K562 (cell line): ENCODE data around the gene TARBP1. TPM values are rescaled to one million over a fixed set of nuclear protein-coding genes. Genes with fewer than 3 reads are reported as not detected.
A peak's percentile ranks its signal among the peaks of the same experiment; 100 is the strongest.

Source experiments
- ATF6 ChIP-seq: sonication (generic); formaldehyde crosslinking; IDR thresholded peaks from 2 replicates; pipeline ENCODE4 v1.4.0; 2020; ENCODE audit warnings: mild to moderate bottlenecking, missing genetic modification reagents
- BCL6 ChIP-seq: fragments of 250-450 bp; sonication (Bioruptor Pico); IDR thresholded peaks from 2 replicates; pipeline ENCODE4 v1.4.0; 2020
- CREBBP ChIP-seq: IDR thresholded peaks from one replicate; pipeline ENCODE4 v1.6.1; 2012; ENCODE audit warnings: low read depth, mild to moderate bottlenecking, control low read depth, inconsistent platforms, low read length
- CTCF ChIP-seq, 3 experiments: IDR thresholded peaks in 2 of 3; conservative IDR thresholded peaks in 1 of 3; 2 replicates each; pipeline ENCODE4 v1.5.1; 2011 to 2012; ENCODE audit warnings: low read length in 3 of 3, mild to moderate bottlenecking in 3 of 3, control low read depth in 2 of 3, improper control_type of control experiment in 1 of 3, inconsistent platforms in 1 of 3, low read depth in 1 of 3, mixed read lengths in 1 of 3, moderate library complexity in 1 of 3; ENCODE audit not compliant: insufficient read depth in 2 of 3
- ELF4 ChIP-seq: fragments of 450-650 bp; formaldehyde crosslinking; IDR thresholded peaks from 2 replicates; pipeline ENCODE4 v1.4.0; 2022; ENCODE audit warnings: missing genetic modification characterization
- NBN ChIP-seq: fragments of 450-650 bp; IDR thresholded peaks from 2 replicates; pipeline ENCODE4 v1.6.1; 2016; ENCODE audit warnings: low read depth, mild to moderate bottlenecking
- NCOA6 ChIP-seq: fragments of 450-650 bp; IDR thresholded peaks from 2 replicates; pipeline ENCODE4 v1.6.1; 2017; ENCODE audit warnings: mild to moderate bottlenecking
- PHF20 ChIP-seq: fragments of 450-650 bp; IDR thresholded peaks from 2 replicates; pipeline ENCODE4 v1.6.1; 2018; ENCODE audit not compliant: partially characterized antibody
- STAT5A ChIP-seq: IDR thresholded peaks from 2 replicates; pipeline ENCODE4 v1.6.1; 2012; ENCODE audit warnings: low read length, inconsistent platforms, borderline replicate concordance
- STAT5B ChIP-seq: fragments of 250-450 bp; sonication (Bioruptor Pico); IDR thresholded peaks from 2 replicates; pipeline ENCODE4 v1.8.0; 2021; ENCODE audit warnings: mild to moderate bottlenecking, inconsistent platforms
- TSC22D4 ChIP-seq: fragments of 450-650 bp; IDR thresholded peaks from 2 replicates; pipeline ENCODE4 v1.6.1; 2016; ENCODE audit warnings: missing genetic modification characterization, missing biosample characterization, control low read depth
- ZEB2 ChIP-seq: fragments of 450-650 bp; IDR thresholded peaks from 2 replicates; pipeline ENCODE4 v1.6.1; 2016
- ZMIZ1 ChIP-seq, 2 experiments: fragments of 150-350 bp in 1 of 2; IDR thresholded peaks; 2 replicates each; pipeline ENCODE4 v1.6.1; 2012 to 2016; ENCODE audit warnings: low read depth in 2 of 2, low read length in 2 of 2, mild to moderate bottlenecking in 1 of 2, moderate library complexity in 1 of 2
- ZNF644 ChIP-seq: fragments of 200-800 bp; sonication (Bioruptor generic); IDR thresholded peaks from 2 replicates; pipeline ENCODE4 v1.6.1; 2016; ENCODE audit warnings: low read depth, missing genetic modification characterization, missing compliant biosample characterization
- ZNF780A ChIP-seq: fragments of 250-450 bp; sonication (Bioruptor Pico); IDR thresholded peaks from 2 replicates; pipeline ENCODE4 v1.5.0; 2021; ENCODE audit warnings: mild to moderate bottlenecking
- polyA plus RNA-seq, 8 experiments: library from polyadenylated mRNA; depleted of rRNA in 4 of 8; stranded (reverse) in 5 of 8; unstranded in 3 of 8; fragments of >200 nt; fragmentation: Nextera tagmentation in 2 of 8; fragmentation: Illumina TruSeq in 1 of 8; extraction: Ambion mirVana in 2 of 8; extraction: Trizol in 1 of 8; gene quantifications; 2 replicates each; pipeline versions ENCODE4 v1.2.1 to v1.2.3, GENCODE V29; 2011 to 2014; ENCODE audit warnings: inconsistent platforms in 1 of 8, missing spikeins in 1 of 8
- total RNA-seq, 7 experiments: library from RNA; depleted of rRNA in 6 of 7; stranded (reverse); fragments of >200 nt in 6 of 7; fragmentation: Illumina TruSeq in 2 of 7; extraction: Trizol in 2 of 7; gene quantifications; 2 replicates each; pipeline versions ENCODE4 v1.2.1 to v1.2.3, GENCODE V29; 2011 to 2021; ENCODE audit warnings: low replicate concordance in 1 of 7

TARBP1 gene
- total and polyA plus RNA-seq, 9 of the 15 experiments (the other 6 are each of a cell fraction or from before 2014, with no cell fraction given), result 8.8 to 48.0 (median 22.9) TPM

GRCh38 chr1:234478481-234479309 is at the start of gene TARBP1 (continued):
- TF ChIP-seq ZMIZ1 (IDR thresholded peaks at IDR 0.05; ENCODE audit: low read depth in 2 of 2, low read length in 2 of 2) (no peak), CREBBP (no peak), ELF4 (CRISPR knock-in tag) (no peak), NBN (no peak), PHF20 (peak; percentile 38), STAT5B (CRISPR knock-in tag) (no peak), CTCF (IDR thresholded peaks at IDR 0.05 in 2 of 3, conservative IDR thresholded peaks at IDR 0.05 in 1 of 3; ENCODE audit: insufficient read depth in 2 of 3, low read depth in 1 of 3, low read length in 3 of 3) (peak; percentile 12 to 69 (median 41); a peak in 4 of 6 replicates), ATF6 (CRISPR knock-in tag) (no peak), ZNF780A (no peak), BCL6 (CRISPR knock-in tag) (no peak), NCOA6 (peak; percentile 19; the same call in 1 of the 2 replicates), STAT5A (no peak), TSC22D4 (tag) (no peak), ZNF644 (peak; percentile 87; the same call in 1 of the 2 replicates), ZEB2 (no peak)
